GM18498 (cell line): ENCODE data around the gene ABCG8.

Experiments
- ATAC-seq: cut with Tn5 transposase; IDR thresholded peaks from one replicate; pipeline ENCODE4 v1.9.1; 2021; ENCODE audit warnings: mild to moderate bottlenecking, moderate library complexity; ENCODE audit not compliant: unreplicated experiment

ABCG8 gene

GRCh38 chr2:43825841-43826240 is 12.9 kb upstream of the ABCG8 start:
- ATAC-seq: no peak

- no peak for ATAC-seq
Observed at GRCh38 chr2:43826305-43827250, 12.2 kb upstream of the ABCG8 start.

GRCh38 chr2:43831543-43832294 is 7.1 kb upstream of the ABCG8 start:
- ATAC-seq: no peak

GRCh38 chr2:43832457-43832856 is 6.3 kb upstream of the ABCG8 start:
- no peak for ATAC-seq

- no peak for ATAC-seq
Observed at GRCh38 chr2:43837033-43837432, 1.7 kb upstream of the ABCG8 start.

GRCh38 chr2:43837831-43838559 is 776 bp upstream of the ABCG8 start:
- no peak for ATAC-seq

- no peak for ATAC-seq
Observed at GRCh38 chr2:43839776-43840564, 1.2 kb downstream of the ABCG8 start.

- ATAC-seq: no peak
Observed at GRCh38 chr2:43840965-43841364, 2.2 kb downstream of the ABCG8 start.

GRCh38 chr2:43841949-43842865 is 3.4 kb downstream of the ABCG8 start:
- ATAC-seq: no peak

- no peak for ATAC-seq
Observed at GRCh38 chr2:43842866-43843226, 4.1 kb downstream of the ABCG8 start.

GRCh38 chr2:43845181-43845580 is 6.4 kb downstream of the ABCG8 start:
- ATAC-seq: no peak

- no peak for ATAC-seq
Observed at GRCh38 chr2:43846140-43846793, 7.5 kb downstream of the ABCG8 start.

- no peak for ATAC-seq
Observed at GRCh38 chr2:43848214-43848613, 9.4 kb downstream of the ABCG8 start.

GRCh38 chr2:43851011-43851980 is 12.5 kb downstream of the ABCG8 start:
- no peak for ATAC-seq

- ATAC-seq: no peak
Observed at GRCh38 chr2:43852196-43852730, 13.5 kb downstream of the ABCG8 start.

GRCh38 chr2:43853141-43854081 is 14.6 kb downstream of the ABCG8 start:
- no peak for ATAC-seq
